Mesothelial cell of epicardium (in vitro differentiated cells): ENCODE results near the gene USP40. TPM values are rescaled to one million over a fixed set of nuclear protein-coding genes. Genes with fewer than 3 reads are reported as not detected.
"Not testable (repeated sequence)": the region's sequence is repeated elsewhere in the genome, so short reads cannot be mapped to it uniquely, and the experiment has no call there.

Experiments used
- DNase-seq, 2 experiments: peaks; one replicate each; pipeline ENCODE4 v3.0.0; 2021; ENCODE audit warnings: low spot score in 2 of 2; ENCODE audit not compliant: unreplicated experiment in 2 of 2
- H3K27ac Mint-ChIP-seq: 2 replicates; pipeline ENCODE4 v1.8.0; 2021; ENCODE audit warnings: mixed read lengths
- H3K27me3 Mint-ChIP-seq: 2 replicates; pipeline ENCODE4 v1.8.0; 2021; ENCODE audit warnings: low read depth, mixed read lengths
- H3K36me3 Mint-ChIP-seq: 2 replicates; pipeline ENCODE4 v1.8.0; 2021; ENCODE audit warnings: mixed read lengths
- H3K4me1 Mint-ChIP-seq: 2 replicates; pipeline ENCODE4 v1.8.0; 2021; ENCODE audit warnings: mixed read lengths
- H3K4me3 Mint-ChIP-seq: 2 replicates; pipeline ENCODE4 v1.8.0; 2021; ENCODE audit warnings: mild to moderate bottlenecking, moderate library complexity, mixed read lengths
- H3K9me3 Mint-ChIP-seq: 2 replicates; pipeline ENCODE4 v1.8.0; 2021; ENCODE audit warnings: mixed read lengths
- total RNA-seq: library from RNA; stranded (reverse); gene quantifications from 3 replicates; pipeline ENCODE4 v1.2.1, GENCODE V29; 2021
- TF ChIP-seq, protein P1 (sequence below): fragments of 200-600 bp; sonication (generic); IDR thresholded peaks from one replicate; pipeline ENCODE4 v1.5.0; 2021; ENCODE audit warnings: antibody characterized with exemption; ENCODE audit not compliant: unreplicated experiment

USP40 gene
- total RNA-seq, 1 donor from 2014 or later: 51.0 TPM

DNA sequence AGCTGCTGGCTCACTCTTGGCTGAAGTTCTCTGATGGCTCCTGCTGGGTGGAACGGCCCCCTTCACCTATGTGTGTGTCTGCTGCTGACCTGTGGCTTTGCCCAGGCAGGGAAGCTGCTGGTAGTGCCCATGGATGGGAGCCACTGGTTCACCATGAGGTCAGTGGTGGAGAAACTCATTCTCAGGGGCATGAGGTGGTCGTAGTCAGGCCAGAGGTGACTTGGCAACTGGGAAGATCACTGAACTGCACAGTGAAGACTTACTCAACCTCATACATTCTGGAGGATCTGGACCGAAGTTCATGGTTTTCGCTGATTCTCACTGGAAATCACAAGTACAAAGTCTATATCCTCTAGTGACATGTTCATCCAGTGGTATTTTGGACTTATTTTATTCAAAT lies 36.9 kb upstream of the USP40 start:
- Mint-ChIP-seq H3K4me3 (no peak overlapping the region), H3K27me3 (peaks cover 27% of the 10 kb centered on the region), H3K4me1 (peaks cover under 1% of the 10 kb centered on the region), H3K9me3 (peaks cover 3% of the 10 kb centered on the region), H3K36me3 (no peaks in the 10 kb centered on the region), H3K27ac (no peak overlapping the region)
- no peak for DNase-seq
- TF ChIP-seq, protein P1, sequence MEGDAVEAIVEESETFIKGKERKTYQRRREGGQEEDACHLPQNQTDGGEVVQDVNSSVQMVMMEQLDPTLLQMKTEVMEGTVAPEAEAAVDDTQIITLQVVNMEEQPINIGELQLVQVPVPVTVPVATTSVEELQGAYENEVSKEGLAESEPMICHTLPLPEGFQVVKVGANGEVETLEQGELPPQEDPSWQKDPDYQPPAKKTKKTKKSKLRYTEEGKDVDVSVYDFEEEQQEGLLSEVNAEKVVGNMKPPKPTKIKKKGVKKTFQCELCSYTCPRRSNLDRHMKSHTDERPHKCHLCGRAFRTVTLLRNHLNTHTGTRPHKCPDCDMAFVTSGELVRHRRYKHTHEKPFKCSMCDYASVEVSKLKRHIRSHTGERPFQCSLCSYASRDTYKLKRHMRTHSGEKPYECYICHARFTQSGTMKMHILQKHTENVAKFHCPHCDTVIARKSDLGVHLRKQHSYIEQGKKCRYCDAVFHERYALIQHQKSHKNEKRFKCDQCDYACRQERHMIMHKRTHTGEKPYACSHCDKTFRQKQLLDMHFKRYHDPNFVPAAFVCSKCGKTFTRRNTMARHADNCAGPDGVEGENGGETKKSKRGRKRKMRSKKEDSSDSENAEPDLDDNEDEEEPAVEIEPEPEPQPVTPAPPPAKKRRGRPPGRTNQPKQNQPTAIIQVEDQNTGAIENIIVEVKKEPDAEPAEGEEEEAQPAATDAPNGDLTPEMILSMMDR: no peak

GRCh38 chr2:233602076-233602475 lies 35.5 kb upstream of the USP40 start:
- H3K4me1 Mint-ChIP-seq: peaks cover 11% of the 10 kb centered on the region
- TF ChIP-seq, protein P1: no peak
- H3K27ac Mint-ChIP-seq: no peak overlapping the region
- H3K36me3 Mint-ChIP-seq: no peaks in the 10 kb centered on the region
- H3K9me3 Mint-ChIP-seq: peaks cover 3% of the 10 kb centered on the region
- DNase-seq: no peak
- peaks cover 25% of the 10 kb centered on the region for H3K27me3 Mint-ChIP-seq
- H3K4me3 Mint-ChIP-seq: no peak overlapping the region

GRCh38 chr2:233600386-233600785 lies 33.8 kb upstream of the USP40 start:
- Mint-ChIP-seq H3K4me1 (peaks cover 11% of the 10 kb centered on the region), H3K36me3 (no peaks in the 10 kb centered on the region), H3K27me3 (peaks cover 22% of the 10 kb centered on the region), H3K4me3 (no peak overlapping the region), H3K27ac (no peak overlapping the region), H3K9me3 (peaks cover 3% of the 10 kb centered on the region)
- no peak for DNase-seq
- TF ChIP-seq, protein P1: no peak

DNA sequence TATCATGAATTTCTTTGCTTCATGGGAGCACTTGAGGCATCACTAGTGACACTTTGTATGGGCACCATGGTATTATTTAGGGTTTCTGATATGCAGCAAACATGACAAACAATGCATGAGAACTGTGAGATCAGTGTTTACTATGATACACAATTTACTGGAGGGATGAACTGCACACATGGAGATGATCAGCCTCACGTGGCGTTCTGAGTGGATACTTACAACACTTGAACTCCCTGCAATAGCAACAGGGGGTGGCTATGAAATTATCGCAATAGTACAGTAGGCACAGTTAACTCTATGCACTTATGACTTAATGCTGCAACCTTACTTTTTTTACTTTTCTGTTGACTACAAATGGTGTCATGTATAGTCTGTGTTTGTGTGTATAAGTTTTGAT lies 32.4 kb upstream of the USP40 start:
- Mint-ChIP-seq H3K9me3 (peaks cover 3% of the 10 kb centered on the region), H3K27ac (no peak overlapping the region), H3K27me3 (peaks cover 27% of the 10 kb centered on the region), H3K36me3 (no peaks in the 10 kb centered on the region), H3K4me3 (no peak overlapping the region), H3K4me1 (peaks cover 11% of the 10 kb centered on the region)
- DNase-seq: no peak
- TF ChIP-seq, protein P1: no peak

- H3K27me3 Mint-ChIP-seq: peaks cover 27% of the 10 kb centered on the region
- no peak overlapping the region for H3K27ac Mint-ChIP-seq
- H3K4me3 Mint-ChIP-seq: no peak overlapping the region
- TF ChIP-seq, protein P1: no peak
- DNase-seq: no peak
- H3K9me3 Mint-ChIP-seq: peaks cover under 1% of the 10 kb centered on the region
- no peaks in the 10 kb centered on the region for H3K36me3 Mint-ChIP-seq
- peaks cover 11% of the 10 kb centered on the region for H3K4me1 Mint-ChIP-seq
These were observed 30.9 kb upstream of the USP40 start for GRCh38 chr2:233597522-233597921.

DNA sequence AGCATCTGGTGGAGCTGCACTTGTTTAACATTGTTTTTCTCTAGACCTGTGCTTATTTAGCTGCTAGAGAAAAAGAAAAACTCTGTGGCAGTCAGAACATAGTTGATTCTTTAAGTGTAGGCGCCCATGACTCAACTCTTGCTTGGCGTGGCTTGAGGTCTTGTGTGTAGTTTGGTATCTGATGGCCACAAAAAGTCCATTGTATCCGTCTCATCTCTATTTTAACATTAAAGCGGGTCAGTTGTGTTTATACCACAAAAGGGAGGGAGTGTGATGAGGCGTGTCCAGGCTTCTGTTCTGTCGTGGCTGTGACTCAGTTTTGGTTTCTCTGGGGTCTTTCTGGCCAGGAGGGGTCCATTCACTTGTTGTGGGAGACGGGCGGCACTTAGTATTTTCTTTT lies 26.6 kb upstream of the USP40 start:
- H3K27ac Mint-ChIP-seq: no peak overlapping the region
- peaks cover 8% of the 10 kb centered on the region for H3K4me1 Mint-ChIP-seq
- no peak overlapping the region for H3K4me3 Mint-ChIP-seq
- DNase-seq: no peak
- TF ChIP-seq, protein P1: no peak
- no peaks in the 10 kb centered on the region for H3K36me3 Mint-ChIP-seq
- no peaks in the 10 kb centered on the region for H3K9me3 Mint-ChIP-seq
- peaks cover 27% of the 10 kb centered on the region for H3K27me3 Mint-ChIP-seq

DNA sequence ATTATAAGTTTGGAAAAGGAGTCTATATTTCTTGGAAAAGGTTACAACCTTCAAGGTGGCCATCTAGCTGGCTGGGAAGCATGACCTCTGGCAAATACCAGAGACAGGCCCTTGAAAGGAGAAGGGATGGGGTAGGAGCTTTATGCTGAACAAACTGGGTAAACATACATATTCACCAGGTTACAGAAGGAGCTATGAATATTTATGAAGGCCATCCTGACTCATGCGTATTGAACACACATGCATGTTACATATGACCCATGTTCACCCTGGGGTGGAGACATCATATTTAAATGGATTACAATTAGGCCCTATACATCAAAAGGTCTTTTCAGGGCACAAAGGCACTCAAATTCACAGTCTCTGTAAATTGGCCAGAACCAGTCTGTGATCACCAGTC lies 26.1 kb upstream of the USP40 start:
- H3K27me3 Mint-ChIP-seq: peaks cover 28% of the 10 kb centered on the region
- H3K27ac Mint-ChIP-seq, H3K9me3 Mint-ChIP-seq, DNase-seq, H3K4me3 Mint-ChIP-seq, H3K36me3 Mint-ChIP-seq, H3K4me1 Mint-ChIP-seq: not testable (repeated sequence)
